C4-2B (cell line): ENCODE data around the gene CRY2.

Source experiments
- CTCF ChIP-seq: fragments of 450-650 bp; conservative IDR thresholded peaks from 2 replicates; pipeline ENCODE4 v1.5.1; 2017; ENCODE audit warnings: mild to moderate bottlenecking
- ZFX ChIP-seq: fragments of 450-650 bp; IDR thresholded peaks from 2 replicates; pipeline ENCODE4 v1.6.1; 2017

GRCh38 chr11:45922425-45923082 lies 75.3 kb downstream of the CRY2 start, which contains the start of gene LARGE2:
- TF ChIP-seq CTCF (no peak), ZFX (peak; percentile 72; the same call in 1 of the 2 replicates)
